ENCODE results near the gene IER2.

The IER2 gene

DNA sequence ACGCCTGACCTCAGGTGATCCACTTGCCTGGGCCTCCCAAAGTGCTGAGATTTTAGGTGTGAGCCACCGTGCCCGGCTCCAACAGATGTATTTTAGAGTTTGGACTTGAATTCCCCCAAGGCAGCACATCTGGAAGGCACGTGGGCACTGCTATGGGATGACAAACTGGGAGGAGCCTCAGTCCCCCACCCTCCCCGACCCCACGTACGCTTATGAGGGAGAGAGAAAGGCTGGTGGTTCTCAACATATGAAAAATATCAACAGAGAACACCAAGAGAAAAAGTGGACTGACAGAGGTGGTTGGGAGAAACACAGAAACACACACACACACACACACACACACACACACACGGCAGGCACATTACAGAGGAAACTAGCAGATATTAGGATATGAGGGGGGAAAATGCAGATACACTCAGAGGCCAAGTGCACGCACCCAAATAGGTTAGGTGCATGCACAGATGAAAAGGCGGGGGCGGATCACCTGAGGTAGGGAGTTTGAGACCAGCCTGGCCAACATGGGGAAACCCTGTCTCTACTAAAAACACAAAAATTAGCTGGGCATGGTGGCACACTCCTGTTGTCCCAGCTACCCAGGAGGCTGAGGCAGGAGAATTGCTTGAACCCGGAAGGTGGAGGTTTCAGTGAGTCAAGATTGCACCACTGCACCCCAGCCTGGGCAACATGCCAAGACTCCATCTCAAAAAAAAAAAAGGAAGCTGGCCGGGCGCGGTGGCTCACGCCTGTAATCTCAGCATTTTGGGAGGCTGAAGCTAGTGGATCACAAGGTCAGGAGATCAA lies 3.2 kb upstream of the IER2 start:
- no peak for DNase-seq

DNA sequence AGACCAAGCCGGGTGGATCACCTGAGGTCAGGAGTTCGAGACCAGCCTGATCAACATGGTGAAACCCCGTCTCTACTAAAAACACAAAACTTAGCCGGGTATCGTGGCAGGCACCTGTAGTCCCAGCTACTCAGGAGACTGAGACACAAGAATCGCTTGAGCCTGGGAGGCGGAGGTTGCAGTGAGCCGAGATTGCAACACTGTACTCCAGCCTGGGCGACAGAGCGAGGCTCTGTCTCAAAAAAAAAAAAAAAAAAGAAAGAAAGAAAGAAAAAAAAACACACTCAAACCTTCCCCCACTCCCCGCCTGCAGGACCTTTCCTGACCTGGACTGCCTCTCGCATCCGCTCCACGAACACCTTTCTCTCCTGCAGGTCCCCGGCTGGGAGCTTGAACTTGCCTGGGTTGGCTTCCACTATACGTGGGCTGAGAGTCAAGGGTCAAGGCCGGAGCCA lies 1.0 kb upstream of the IER2 start:
- peak; percentile 15 for DNase-seq

DNA sequence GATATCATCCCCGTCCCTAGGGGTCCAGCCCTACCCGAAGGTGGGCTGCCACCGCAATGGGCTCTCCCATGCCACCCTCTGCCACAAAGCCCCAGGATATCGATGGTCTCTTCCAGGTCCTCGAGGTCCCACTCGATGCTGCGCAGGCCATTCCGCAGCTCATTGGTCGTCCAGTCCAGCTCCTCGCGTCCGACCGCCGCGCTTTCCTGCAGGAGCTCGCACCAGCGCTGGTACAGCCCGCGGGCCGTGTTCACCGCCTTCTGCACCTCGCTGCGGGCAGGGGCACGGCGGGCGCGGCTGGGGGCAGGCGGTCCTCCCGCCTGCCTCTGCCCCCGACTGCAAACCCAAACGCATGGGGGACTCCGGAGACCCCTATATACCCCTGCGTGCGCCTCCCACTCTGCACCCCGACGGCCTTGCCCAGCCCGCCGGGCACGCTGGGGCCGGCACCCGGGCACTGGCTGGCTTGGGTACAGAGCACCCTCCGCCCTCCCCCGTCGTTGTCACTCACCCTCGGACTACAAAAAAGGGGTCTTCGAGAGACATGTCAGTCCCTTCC lies 504 bp upstream of the IER2 start:
- peak; percentile 40 for DNase-seq

DNA sequence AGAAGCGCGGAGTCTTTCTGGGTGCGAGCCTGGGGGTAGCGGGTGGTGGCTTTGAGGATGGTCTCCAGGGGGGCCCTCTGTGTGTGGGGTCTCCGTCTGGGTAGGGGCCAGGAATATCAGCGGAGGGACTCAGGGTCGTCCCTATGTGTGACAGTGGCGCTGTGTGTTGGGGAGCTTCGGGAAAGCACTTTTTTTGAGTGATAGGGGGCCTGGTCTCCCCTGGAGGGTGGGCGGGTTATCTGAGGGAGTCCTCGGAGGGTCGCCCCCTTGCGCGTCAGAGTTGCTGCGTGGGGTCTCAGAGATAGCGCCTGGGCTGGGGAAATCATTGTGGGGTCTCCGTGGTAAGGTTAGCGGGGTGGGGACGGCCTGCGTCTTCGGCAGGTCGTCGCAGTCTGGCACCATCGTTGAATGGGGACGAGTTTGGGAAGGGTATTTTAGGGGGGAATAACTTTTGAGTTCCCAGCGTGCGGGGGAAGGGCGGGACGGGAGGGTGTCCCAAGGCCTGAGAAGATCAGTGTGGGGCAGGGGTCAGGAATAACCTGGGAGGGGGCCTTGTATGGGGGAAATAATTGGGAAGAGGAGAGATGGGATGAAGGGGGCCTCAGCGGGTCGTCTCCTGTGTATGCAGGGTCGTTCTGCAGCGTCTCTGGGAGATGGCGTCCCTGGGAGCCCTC lies 857 bp downstream of the IER2 start:
- DNase-seq, result peak; percentile 31

DNA sequence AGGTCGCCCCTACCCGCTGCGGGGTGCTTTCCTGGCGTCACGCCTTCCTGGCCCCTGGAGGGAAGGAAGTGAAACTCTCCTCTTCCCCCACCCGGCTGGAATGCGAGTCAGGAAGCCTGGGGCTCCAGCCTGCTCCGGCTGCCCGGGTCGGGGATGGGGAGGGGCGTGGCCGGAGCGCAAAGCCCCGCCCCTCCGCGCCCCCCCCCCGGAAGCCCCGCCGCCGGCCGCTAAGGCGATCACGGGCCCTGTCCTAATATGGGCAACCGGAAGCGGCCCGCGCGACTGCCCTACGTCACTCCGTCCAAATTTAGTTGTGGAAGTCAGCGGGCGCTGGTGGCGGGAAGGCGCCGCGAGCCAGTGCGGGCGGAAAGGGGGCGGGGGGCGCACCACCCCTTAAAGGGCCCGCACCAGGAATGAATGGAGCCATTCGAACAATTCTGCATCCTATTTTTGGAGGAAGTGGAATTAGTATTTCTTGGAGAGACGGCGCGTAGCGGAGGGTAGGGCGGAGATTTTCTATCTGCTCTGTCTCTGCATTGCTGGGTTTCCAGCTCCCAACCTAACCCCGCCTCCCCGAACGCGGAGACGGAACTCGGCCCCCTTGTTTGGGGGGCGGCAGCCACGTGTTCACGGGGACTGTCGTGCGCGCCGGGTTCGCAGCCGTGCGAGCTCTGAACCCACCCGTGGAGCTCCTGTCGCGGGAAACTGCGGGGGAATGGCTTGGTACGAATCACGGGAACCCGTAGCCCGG lies 1.6 kb downstream of the IER2 start:
- DNase-seq, result peak; percentile 97

DNA sequence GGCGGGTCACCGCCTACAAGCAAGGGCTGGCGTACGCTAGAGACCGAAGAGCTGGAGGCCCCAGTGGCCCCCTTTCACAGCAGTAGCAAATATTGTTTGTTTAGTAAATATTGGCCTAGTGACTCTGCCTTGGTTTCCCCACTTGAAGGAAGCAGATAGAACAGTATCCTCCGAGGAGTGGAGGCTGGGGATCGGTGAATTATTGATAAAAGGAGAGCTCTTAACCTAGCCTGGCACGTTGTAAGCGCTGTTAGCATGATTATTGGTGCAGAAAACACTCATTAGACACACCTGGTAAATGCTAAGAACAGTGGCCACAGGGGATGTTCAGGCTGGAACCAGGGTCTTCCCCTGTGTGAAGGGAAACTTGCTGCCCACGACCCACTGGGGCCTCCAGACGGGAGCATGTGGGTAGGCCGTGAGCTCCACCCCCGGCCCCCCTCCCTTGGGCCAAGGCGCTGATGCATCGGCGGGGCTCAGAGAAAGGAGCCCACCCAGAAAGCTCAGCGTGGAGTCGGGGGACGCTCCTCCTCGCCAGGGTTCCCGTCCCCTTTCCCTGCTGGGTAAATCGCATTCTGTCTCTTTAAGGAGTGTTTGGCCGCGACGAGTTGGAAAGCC lies 2.3 kb downstream of the IER2 start:
- no peak for DNase-seq

DNA sequence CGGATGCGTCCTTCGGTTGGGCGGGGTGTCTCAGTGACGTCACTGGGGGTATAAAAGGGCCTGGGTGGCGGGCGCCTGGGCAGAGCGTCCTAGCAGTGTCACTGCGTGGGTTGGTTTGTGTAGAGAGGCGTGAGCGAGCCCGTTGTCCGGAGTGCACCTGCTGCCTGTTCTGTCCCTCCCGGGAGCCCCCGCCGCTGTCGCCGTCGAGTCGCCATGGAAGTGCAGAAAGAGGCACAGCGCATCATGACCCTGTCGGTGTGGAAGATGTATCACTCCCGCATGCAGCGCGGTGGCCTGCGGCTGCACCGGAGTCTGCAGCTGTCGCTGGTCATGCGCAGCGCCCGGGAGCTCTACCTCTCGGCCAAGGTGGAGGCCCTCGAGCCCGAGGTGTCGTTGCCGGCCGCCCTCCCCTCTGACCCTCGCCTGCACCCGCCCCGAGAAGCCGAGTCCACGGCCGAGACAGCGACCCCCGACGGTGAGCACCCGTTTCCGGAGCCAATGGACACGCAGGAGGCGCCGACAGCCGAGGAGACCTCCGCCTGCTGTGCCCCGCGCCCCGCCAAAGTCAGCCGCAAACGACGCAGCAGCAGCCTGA lies 2.9 kb downstream of the IER2 start:
- peak; percentile 96 for DNase-seq

DNA sequence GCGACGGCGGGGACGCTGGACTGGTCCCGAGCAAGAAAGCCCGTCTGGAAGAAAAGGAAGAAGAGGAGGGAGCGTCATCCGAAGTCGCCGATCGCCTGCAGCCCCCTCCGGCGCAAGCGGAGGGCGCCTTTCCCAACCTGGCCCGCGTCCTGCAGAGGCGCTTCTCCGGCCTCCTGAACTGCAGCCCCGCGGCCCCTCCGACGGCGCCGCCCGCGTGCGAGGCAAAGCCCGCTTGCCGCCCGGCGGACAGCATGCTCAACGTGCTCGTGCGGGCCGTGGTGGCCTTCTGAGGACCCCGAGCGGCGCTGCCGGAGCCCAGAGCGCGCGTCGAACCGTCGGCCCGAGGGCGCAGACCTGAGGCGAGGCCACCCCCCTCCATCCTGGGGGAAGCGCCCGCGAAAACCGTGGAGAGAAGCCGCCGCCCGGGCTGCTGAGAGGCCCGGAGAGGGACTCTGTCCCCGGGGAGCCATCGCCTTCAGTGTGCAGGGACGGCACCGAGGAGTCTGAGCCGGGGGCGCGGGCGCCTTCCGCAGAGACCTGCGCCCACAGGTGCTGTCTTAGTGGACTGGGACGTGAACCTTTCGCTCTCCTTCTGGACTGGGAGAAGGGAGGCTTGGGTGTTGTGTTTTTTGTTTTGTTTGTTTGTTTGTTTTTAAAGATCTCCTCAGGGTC lies 3.5 kb downstream of the IER2 start:
- no peak for DNase-seq

DNA sequence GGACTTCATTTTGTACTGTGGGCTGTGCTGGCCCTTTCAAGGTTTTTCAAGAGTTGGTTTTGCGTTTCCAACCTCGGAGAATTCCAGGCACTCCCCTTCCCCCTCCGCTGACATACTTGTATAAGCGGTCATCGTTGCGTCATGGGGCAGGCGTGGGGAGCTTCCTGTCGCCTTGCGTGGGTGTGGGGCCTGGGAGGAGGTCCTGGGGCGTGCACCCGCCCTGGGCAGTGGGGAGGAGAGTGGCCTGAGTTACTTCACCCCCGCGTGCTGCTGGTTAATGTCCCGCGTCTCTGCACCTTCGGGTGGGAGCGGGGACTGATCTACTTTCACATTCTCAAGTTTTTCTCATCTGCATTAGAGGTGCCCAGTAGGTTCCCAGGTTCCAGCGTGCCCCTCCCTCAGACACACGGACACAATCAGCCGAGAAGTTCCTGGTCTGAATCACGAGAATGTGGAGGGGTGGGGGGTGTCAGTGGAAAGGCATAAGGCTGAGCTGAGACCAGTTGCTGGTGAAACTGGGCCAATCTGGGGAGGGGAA lies 4.1 kb downstream of the IER2 start:
- peak; percentile 62 for DNase-seq

DNA sequence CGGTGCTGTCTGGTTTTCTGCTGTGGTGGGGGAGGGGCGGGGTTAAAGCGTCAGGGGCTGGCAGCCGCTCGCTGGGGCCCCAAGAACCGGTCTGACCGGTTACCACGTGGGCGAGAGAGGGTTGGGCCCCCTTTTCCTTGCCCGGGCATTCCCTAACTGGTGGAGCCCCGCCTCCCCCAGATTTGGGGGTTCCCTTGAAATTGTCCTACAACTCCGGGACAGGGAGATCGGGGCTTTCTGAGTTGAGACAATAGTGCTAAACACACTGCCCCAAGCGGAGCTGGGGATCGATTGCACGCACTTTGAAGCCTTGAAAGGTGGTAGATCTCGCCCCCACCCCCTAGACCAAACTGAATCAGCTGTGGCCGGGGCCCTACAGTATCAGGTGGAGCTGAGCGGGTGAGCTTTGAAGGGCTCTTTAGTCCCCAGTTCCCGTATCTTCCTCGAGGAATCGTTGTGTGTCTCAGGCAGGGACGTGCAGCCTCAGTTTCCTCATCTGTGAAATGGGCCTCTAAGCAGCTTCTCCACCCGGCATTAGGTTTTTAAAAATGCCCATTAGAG lies 4.8 kb downstream of the IER2 start:
- DNase-seq, result peak; percentile 77

DNA sequence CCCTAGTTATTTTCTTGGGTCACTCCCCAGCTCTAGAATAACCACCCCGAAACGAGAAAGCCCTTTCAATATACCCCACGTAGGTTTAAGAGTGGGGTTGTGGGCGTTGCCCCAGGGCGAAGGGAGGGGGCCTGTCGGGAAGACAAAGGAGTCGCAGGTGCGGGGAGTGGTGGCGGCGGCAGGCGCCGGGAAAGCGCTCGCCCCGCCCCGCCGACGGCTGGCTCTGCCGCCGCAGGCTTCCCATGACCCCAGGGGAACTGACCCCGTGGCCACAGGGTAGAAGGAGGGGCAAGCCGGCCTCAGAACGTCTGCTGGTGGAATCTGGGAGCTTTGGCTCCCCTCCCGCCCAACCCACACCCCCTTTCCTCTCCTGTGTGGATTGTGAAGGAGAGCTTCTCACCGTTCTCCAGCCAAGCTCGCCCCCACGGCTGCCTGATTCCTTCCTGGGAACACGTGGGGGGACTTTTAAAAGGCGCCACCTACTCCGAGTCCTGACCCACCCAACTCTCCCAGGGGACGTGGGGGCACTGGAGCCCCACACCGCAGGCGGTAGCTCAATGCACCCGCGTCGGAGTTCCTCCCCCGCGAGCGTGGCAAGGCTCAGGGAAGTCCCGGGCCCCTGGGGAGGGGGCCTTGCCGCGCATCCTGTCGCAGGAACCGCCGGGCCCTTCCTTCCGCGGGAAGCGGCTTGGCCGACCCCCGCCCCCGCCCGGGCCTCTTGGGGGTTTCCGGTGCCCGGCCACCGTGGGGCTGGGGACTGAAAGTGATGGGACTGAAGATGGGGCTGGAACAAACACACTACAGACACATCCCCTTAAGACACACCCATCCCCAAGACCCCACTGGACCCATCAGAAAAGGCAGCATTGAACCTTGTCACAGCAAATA lies 5.5 kb downstream of the IER2 start:
- peak; percentile 83 for DNase-seq

DNA sequence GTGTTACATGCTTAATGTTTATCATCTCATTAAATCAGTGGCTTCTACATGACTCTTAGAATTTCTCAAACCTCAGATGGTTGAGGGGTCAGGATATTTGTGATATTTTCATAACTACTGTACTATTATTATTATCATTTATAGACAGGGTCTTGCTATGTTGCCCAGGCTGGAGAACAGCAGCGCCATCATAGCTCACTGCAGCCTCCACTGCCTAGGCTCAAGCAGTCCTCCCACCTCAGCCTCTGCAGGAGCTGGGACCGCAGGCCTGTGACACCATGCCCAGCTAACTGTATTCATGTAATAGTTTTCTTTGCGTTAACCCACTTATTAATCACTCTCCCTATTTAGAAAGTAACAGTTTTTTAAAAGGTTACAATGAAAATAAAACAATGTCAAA lies 9.5 kb downstream of the IER2 start:
- DNase-seq, result no peak

DNA sequence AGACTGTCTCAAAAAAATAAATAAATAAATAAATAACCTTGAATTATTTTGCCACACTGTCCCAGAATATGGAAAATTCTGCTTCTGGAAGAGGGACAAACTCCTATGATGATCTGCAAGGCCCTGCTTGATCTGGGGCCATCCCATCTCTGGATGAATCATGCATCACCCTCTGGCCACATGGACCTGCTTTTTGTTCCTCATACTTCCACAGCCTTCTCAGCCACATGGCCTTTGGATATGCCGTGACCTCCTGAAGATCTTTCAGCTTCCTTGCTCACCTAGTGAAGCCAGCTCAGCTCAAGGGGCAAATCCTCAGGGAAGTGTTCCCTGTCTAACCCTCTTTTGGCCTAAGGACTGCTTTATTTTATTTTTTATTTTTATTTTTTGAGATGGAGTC lies 10.3 kb downstream of the IER2 start:
- no peak for DNase-seq

DNA sequence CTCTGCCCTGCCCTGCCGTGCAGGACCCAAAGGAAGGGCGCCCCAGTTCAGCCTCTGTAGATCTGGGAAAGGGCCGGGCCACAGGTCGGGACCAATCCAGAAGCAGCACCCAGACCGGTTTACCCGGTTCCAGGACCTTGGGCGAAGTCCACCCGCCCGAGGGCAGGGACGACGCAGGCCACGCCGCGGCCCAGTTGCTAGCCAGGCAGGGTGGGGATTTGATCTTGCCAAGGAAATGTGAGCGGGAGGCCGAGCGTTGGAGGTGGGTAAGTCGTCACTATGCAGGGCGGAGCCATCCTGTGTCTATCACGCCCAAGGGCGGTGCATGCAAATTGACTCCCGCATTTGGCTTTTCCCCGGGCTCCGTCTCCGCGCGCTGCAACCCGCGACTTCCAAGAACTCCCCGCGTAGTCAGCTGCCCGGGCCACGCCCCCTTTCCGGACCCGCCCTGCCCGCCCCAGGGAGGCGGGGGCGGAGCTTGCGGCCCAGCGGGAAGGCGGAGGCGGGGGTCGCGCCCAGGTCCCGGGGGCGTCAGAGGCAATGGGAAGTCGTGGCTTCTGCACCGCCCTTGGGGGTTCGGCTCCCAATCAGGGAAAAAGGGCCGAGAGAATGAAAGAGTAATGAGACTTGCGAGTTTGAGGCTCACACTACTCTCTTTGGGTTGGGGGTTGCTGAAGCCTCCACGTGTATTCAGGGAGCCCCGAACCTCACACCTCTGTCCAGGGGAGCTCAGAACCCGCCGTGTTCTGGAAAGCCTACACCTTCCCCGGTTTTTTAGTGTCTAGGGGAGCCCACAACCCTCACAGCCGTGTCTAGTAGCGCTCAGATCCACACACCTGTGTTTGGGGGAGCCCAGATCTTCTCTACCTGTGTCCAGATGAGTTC lies 12.8 kb downstream of the IER2 start:
- peak; percentile 94 for DNase-seq

DNA sequence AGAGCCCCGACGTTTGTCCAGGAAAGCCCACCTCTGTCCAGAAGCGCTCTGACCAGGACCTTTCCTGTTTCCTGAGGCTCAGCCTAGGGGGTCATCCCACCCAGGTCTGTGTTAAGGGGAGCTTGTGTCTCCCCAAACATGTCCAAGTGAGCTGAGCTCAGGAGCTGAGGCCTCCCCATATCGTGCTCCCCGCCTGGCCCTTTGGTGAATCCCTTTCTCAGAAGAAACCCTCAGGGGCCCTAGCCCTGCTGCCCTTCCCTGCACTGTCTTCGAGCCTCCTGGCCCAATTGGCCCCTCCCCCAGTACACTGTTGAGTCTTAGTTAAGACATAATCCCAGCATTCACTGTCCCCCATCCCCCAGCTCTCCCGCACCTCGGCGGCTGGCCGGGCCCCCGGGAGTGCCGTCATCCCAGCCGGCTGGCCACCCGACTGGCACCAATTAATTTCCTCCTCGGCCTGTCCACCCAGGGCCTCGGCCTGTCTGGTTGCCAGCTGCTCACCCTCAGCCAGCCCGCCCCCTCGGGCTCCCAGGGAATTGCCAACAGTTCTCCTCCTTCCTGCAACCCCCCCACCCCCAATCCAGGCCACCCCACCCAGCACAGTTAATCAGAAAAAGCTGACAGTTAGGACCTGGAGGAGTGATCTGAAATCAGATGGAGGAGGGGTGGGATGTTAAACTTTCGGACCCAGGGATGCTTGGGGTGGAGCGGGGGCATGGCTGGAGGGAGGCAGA lies 13.6 kb downstream of the IER2 start:
- peak; percentile 60 for DNase-seq

DNA sequence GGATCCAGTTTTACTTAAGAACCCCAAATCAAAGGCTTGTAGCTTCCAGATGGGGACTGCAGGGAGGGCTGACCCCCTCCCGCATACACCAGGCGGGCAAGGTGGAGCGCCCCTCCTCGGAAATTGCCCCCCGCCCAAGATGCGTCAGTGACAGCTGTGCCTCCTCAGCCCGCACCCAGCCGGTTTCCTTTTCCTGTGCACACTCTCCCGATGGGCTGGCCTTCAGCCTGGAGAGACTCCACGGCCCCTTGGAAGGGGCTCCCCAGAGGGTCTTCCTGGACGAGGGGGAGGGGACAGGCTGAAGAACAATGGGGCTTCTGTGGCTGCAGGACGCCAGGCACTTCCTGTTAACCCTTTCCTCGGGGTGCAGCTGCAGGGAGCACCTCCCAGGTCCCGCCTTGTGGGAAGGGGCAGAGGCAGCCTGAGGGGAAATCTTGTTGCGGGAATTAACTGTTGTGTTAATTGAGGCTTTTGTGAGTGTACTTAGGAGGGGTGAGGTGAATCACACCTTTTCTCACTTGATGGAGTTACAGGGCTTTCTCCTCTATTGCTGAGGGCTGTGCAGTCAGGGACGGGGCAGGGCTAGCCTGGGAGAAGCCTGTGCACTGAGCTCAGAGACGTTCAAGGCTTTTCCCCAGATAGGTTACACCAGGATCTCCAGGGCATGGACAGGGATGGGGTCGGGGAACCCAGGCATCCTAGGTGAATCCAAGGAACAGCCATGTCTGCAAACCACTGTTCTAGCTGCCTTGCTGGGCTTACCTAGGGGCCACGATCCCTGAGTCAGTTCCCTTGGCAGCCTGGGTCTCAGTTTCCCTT lies 14.3 kb downstream of the IER2 start:
- DNase-seq, result peak; percentile 62
